ENCODE results near the gene EXOC4. TPM values are rescaled to one million over a fixed set of nuclear protein-coding genes. Genes with fewer than 3 reads are reported as not detected.

EXOC4 gene
- total RNA-seq, 2 experiments from 2014 or later = 58.0 to 59.9 TPM

DNA sequence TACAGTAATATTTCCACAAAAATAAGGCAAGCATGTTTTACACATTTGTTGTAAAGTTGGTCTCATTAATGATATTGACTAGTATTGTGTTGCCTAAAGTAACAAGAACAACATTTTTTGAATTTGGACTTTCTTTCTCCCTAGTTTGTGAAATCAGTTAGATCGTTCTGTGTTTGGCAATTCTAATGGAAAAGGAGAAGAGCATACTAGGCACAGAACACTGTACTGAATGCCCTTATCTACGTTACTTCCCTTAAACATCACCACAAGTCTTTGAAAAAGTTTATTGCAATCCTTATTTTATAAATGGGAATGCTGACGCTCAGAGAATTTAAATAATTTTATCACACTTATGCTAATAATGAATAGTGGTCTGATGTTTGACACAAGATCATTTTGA is 372.2 kb downstream of the EXOC4 start:
- no peaks in the 10 kb centered on the region for H3K9me3 ChIP-seq (ENCODE audit: control insufficient read depth in 1 of 2, insufficient read depth in 1 of 2, low read length in 2 of 2)
- Mint-ChIP-seq H3K27ac (no peak overlapping the region), H3K4me1 (ENCODE audit: low read depth) (no peaks in the 10 kb centered on the region), H3K36me3 (ENCODE audit: low read depth) (peaks cover 42% of the 10 kb centered on the region), H3K9me3 (no peaks in the 10 kb centered on the region), H3K27me3 (no peaks in the 10 kb centered on the region), H3K4me3 (no peak overlapping the region)
- no peak for ATAC-seq (ENCODE audit: poor library complexity)
- intact Hi-C loops (cut with DNase I, micrococcal nuclease) = no loop called here
- ChIA-PET CTCF (no interaction called here), POLR2A (no interaction called here)
- H3K27ac ChIP-seq (ENCODE audit: low read depth in 1 of 2, low read length in 2 of 2) = no peak overlapping the region
- TF ChIP-seq, protein P1, sequence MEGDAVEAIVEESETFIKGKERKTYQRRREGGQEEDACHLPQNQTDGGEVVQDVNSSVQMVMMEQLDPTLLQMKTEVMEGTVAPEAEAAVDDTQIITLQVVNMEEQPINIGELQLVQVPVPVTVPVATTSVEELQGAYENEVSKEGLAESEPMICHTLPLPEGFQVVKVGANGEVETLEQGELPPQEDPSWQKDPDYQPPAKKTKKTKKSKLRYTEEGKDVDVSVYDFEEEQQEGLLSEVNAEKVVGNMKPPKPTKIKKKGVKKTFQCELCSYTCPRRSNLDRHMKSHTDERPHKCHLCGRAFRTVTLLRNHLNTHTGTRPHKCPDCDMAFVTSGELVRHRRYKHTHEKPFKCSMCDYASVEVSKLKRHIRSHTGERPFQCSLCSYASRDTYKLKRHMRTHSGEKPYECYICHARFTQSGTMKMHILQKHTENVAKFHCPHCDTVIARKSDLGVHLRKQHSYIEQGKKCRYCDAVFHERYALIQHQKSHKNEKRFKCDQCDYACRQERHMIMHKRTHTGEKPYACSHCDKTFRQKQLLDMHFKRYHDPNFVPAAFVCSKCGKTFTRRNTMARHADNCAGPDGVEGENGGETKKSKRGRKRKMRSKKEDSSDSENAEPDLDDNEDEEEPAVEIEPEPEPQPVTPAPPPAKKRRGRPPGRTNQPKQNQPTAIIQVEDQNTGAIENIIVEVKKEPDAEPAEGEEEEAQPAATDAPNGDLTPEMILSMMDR (IDR thresholded peaks at IDR 0.05) = no peak
- peaks cover 5% of the 10 kb centered on the region for H3K36me3 ChIP-seq (ENCODE audit: insufficient read depth, low read length)
- H3K27me3 ChIP-seq (ENCODE audit: control insufficient read depth in 1 of 2, insufficient read depth in 2 of 2, low read length in 2 of 2) = no peaks in the 10 kb centered on the region
- no peak overlapping the region for H3K4me3 ChIP-seq (ENCODE audit: low read length)
- no peaks in the 10 kb centered on the region for H3K4me1 ChIP-seq (ENCODE audit: insufficient read depth, low read length)
- DNase-seq = no peak

DNA sequence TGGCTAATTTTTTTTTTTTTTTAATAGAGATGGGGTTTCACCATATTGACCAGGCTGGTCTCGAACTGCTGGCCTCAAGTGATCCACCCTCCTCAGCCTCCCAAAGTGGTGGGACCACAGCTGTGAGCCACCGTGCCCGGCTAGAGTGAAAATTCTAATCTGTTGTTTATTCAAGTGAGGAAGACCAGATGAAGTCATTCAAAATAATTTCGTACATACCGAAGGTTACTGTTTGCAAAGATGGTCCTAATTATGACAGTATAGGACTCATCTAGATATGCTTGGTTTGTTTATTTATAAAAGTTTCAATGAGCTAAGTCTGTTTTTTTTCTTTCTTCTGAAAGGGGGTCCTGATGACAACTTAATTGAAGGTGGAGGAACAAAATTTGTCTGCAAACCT is 376.8 kb downstream of the EXOC4 start:
- Histone ChIP-seq H3K27me3 (ENCODE audit: control insufficient read depth in 1 of 2, insufficient read depth in 2 of 2, low read length in 2 of 2) (no peaks in the 10 kb centered on the region), H3K4me3 (ENCODE audit: low read length) (no peak overlapping the region), H3K36me3 (ENCODE audit: insufficient read depth, low read length) (peaks cover 16% of the 10 kb centered on the region), H3K27ac (ENCODE audit: low read depth in 1 of 2, low read length in 2 of 2) (no peak overlapping the region), H3K4me1 (ENCODE audit: insufficient read depth, low read length) (no peaks in the 10 kb centered on the region), H3K9me3 (ENCODE audit: control insufficient read depth in 1 of 2, insufficient read depth in 1 of 2, low read length in 2 of 2) (no peaks in the 10 kb centered on the region)
- Mint-ChIP-seq H3K4me1 (ENCODE audit: low read depth) (no peaks in the 10 kb centered on the region), H3K27me3 (no peaks in the 10 kb centered on the region), H3K4me3 (no peak overlapping the region), H3K27ac (no peak overlapping the region), H3K36me3 (ENCODE audit: low read depth) (peaks cover 75% of the 10 kb centered on the region), H3K9me3 (peaks cover 10% of the 10 kb centered on the region)
- TF ChIP-seq, protein P1 (IDR thresholded peaks at IDR 0.05) = no peak
- DNase-seq (no peak), ATAC-seq (ENCODE audit: poor library complexity) (no peak)
- POLR2A ChIA-PET = no interaction called here
- intact Hi-C loops (cut with DNase I, micrococcal nuclease) = no loop called here
- CTCF ChIA-PET = no interaction called here

GRCh38 chr7:133633055-133633454 is 380.2 kb downstream of the EXOC4 start:
- ChIA-PET POLR2A (no interaction called here), CTCF (no interaction called here)
- Histone ChIP-seq H3K4me3 (ENCODE audit: low read length) (no peak overlapping the region), H3K27ac (ENCODE audit: low read depth in 1 of 2, low read length in 2 of 2) (no peak overlapping the region), H3K4me1 (ENCODE audit: insufficient read depth, low read length) (no peaks in the 10 kb centered on the region), H3K9me3 (ENCODE audit: control insufficient read depth in 1 of 2, insufficient read depth in 1 of 2, low read length in 2 of 2) (no peaks in the 10 kb centered on the region), H3K27me3 (ENCODE audit: control insufficient read depth in 1 of 2, insufficient read depth in 2 of 2, low read length in 2 of 2) (no peaks in the 10 kb centered on the region), H3K36me3 (ENCODE audit: insufficient read depth, low read length) (peaks cover 16% of the 10 kb centered on the region)
- Mint-ChIP-seq H3K9me3 (peaks cover 10% of the 10 kb centered on the region), H3K36me3 (ENCODE audit: low read depth) (peaks cover 62% of the 10 kb centered on the region), H3K27ac (no peak overlapping the region), H3K4me3 (no peak overlapping the region), H3K4me1 (ENCODE audit: low read depth) (no peaks in the 10 kb centered on the region), H3K27me3 (no peaks in the 10 kb centered on the region)
- intact Hi-C loops (cut with DNase I, micrococcal nuclease) = no loop called here
- TF ChIP-seq, protein P1 (IDR thresholded peaks at IDR 0.05) = no peak
- peak in 1 of 14 experiments; percentile 4 for DNase-seq
- ATAC-seq (ENCODE audit: poor library complexity) = no peak
